ENCODE data around the gene FGF7.
"Not testable (repeated sequence)": the region's sequence is repeated elsewhere in the genome, so short reads cannot be mapped to it uniquely, and the experiment has no call there.

The FGF7 gene, protein sequence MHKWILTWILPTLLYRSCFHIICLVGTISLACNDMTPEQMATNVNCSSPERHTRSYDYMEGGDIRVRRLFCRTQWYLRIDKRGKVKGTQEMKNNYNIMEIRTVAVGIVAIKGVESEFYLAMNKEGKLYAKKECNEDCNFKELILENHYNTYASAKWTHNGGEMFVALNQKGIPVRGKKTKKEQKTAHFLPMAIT

DNA sequence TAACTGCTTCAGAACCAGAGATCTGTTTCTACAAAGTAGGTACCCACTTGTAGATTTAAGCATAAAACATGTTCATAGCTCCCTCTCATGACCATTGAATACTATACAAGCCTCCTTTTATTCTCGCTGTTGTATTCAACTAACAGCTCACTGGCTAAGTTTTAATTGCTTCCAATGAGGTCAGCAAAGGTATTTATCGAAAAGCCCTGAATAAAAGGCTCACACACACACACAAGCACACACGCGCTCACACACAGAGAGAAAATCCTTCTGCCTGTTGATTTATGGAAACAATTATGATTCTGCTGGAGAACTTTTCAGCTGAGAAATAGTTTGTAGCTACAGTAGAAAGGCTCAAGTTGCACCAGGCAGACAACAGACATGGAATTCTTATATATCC, at the start of gene FGF7:
FGF7 (plus strand) TSS at position 222 of the 400 bp plus-strand sequence. CDS start 1,056 bp downstream, outside the sequence.
- in situ Hi-C loops (cut with HindIII; ENCODE audit: low sequenced_read_pairs) = no loop called here

- in situ Hi-C loops (cut with HindIII; ENCODE audit: low sequenced_read_pairs) = no loop called here
Observed at GRCh38 chr15:49379996-49380395, 43.0 kb upstream of the FGF7 start.

GRCh38 chr15:49380912-49381311, 42.1 kb upstream of the FGF7 start:
- in situ Hi-C loops (cut with HindIII; ENCODE audit: low sequenced_read_pairs) = no loop called here

GRCh38 chr15:49382394-49382793, 40.6 kb upstream of the FGF7 start:
- in situ Hi-C loops (cut with HindIII; ENCODE audit: low sequenced_read_pairs) = no loop called here

DNA sequence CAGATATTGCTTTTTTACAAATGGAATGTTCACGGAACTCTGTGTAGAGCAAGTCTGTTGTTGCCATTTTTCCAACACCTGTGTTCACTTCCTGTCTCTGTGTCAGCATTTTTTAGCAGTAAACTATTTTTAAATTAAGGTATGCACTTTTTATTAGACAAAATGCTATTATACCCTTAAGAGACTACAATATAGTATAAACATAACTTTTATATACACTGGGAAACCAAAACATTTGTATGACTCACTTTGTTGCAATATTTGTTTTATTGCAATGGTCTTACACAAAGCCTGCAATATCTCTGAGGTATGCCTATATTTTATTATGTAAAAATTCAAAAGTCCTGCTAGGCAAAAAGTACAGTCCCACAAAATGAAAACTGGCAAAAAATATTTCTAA, 39.8 kb upstream of the FGF7 start:
- in situ Hi-C loops (cut with HindIII; ENCODE audit: low sequenced_read_pairs) = no loop called here

GRCh38 chr15:49387471-49387870, 35.6 kb upstream of the FGF7 start:
- in situ Hi-C loops (cut with HindIII; ENCODE audit: low sequenced_read_pairs) = no loop called here

GRCh38 chr15:49402515-49403296, 20.3 kb upstream of the FGF7 start:
- in situ Hi-C loops (cut with HindIII; ENCODE audit: low sequenced_read_pairs) = not testable (repeated sequence)

GRCh38 chr15:49406352-49407118, 16.5 kb upstream of the FGF7 start:
- in situ Hi-C loops (cut with HindIII; ENCODE audit: low sequenced_read_pairs) = no loop called here

DNA sequence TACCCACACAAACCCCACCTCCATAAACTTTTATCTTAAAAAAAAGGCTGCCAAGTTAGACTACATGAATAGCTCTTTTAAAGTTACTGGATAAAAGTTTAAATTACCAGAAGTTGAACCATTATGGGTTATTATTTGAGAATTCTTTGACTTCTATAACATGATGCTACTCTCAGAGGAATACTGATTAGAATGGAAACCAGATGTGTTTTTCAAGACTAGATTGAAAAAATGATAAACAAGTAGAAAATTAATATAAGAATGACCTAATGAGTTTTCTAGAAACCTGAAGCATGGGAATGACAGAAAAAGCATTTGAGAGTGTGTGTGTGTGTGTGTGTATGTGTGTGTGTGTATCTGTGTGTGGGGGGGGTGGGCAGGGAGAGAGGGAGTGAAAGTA, 12.4 kb upstream of the FGF7 start:
- in situ Hi-C loops (cut with HindIII; ENCODE audit: low sequenced_read_pairs) = no loop called here

DNA sequence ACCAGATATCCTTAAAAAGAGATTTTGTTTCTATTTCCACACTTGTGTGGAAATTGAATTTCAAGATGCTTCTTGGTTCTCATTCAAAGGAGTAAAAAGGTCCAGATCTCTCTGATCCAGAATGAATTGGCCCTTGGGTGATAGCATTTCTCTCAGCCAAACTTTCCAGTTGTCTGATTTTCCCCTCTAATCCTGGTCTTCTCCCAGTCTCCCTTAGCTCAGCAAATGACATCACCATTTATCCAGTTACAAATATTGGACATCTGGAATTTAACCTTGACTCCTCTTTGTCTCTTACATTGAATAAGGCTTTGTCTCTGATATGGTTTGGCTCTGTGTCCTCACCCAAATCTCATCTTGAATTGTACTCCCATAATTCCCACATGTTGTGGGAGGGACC, 10.2 kb upstream of the FGF7 start:
- in situ Hi-C loops (cut with HindIII; ENCODE audit: low sequenced_read_pairs) = no loop called here

DNA sequence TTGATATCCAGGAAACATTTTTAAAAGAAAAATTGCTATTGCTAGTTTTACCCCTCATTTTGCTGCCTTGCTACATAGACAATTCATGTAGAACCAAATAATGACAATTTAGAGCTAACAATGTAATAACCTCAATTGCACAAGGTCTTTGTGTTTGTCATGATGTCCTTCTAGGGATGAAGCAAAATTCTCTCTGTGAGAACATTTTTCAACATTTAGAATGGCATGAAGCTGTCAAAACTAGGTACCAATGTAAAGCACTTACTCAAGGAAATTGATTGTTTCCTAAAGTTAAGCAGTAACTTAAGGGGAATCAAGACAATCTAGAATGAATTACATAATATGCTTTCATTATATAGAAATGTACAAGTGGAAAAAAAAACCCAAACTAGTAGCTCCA, 7.9 kb upstream of the FGF7 start:
- in situ Hi-C loops (cut with HindIII; ENCODE audit: low sequenced_read_pairs) = no loop called here

- in situ Hi-C loops (cut with HindIII; ENCODE audit: low sequenced_read_pairs) = no loop called here
Observed at GRCh38 chr15:49415638-49416037, 7.4 kb upstream of the FGF7 start.

DNA sequence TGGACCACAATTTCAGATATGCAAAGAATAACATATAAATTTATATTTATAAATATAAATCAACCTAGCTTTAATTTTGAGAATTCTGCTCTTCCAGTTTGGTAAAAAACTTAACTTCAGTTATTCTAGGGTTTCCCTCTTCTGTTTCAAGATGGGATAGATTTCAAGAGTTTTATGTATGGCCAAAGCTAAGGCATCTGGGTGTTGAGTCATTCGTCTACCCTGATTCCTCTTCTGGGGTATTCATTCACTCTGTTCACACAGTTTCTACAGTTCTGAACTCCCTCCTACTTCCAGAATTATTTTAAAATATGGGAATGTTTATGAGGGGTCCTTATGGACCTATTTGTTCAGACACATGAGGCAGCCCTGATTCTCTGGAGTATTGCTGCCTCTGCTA, 4.2 kb upstream of the FGF7 start:
- in situ Hi-C loops (cut with HindIII; ENCODE audit: low sequenced_read_pairs) = no loop called here

- in situ Hi-C loops (cut with HindIII; ENCODE audit: low sequenced_read_pairs) = no loop called here
Observed at GRCh38 chr15:49421991-49422390, 1.1 kb upstream of the FGF7 start.

DNA sequence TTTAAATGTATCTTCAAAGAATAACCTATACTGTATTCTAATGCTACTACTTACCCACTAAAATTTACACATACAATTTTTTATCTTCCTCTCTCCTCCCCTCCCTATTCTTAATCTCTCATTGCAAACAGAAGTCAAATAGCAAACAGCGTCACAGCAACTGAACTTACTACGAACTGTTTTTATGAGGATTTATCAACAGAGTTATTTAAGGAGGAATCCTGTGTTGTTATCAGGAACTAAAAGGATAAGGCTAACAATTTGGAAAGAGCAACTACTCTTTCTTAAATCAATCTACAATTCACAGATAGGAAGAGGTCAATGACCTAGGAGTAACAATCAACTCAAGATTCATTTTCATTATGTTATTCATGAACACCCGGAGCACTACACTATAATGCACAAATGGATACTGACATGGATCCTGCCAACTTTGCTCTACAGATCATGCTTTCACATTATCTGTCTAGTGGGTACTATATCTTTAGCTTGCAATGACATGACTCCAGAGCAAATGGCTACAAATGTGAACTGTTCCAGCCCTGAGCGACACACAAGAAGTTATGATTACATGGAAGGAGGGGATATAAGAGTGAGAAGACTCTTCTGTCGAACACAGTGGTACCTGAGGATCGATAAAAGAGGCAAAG, 984 bp downstream of the FGF7 start:
- in situ Hi-C loops (cut with HindIII; ENCODE audit: low sequenced_read_pairs) = no loop called here

- in situ Hi-C loops (cut with HindIII; ENCODE audit: low sequenced_read_pairs) = no loop called here
Observed at GRCh38 chr15:49424954-49425353, 1.9 kb downstream of the FGF7 start.

DNA sequence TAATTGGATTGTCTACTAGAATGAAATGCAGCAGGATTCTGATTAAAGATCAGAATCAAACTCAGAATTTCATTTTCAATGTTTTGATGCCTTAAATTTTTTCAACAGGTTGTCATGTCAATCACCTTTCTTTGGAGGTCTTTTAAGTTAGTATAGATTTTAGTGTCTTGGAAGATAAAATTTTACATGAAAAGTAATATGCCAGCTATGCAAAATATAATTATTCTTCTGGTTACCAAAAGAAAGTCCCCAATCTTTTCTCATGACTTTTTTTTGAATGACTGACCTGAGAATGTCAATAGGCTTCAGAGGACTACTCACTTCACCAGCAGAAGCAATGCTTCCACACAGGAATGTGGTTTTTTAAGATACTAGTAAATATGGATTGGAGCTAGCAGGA, 4.3 kb downstream of the FGF7 start:
- in situ Hi-C loops (cut with HindIII; ENCODE audit: low sequenced_read_pairs) = no loop called here

DNA sequence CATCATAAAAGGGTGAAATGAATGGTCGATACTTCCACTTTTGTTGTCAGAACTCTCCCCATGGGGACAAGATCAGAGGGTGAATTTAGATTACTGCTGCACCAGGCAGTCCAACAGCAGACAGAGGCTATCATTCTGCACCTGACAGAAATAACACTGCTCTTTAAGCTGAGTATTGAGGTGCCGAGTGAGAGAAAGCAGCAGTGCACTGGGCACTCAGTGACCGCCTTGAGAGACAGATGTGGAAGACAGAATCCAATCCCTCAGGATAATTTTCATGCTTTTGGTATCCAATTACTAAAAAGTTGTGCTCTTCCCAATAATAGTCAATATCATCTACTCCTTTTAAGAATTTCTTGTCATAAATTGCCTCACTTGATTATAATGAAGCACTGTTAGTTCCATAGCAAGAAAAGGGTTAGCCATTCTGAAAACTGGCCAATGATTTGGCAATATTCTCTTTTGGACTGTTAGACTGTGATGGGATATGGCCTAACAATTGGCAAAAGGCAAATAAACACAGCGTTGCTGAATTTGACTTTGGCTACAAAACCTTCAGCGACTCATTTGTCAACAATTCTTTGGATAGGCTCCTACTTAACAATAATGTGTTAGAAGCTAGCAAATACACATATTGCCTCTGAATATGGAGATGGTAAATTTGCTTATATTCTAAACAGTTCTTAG, 5.5 kb downstream of the FGF7 start:
- in situ Hi-C loops (cut with HindIII; ENCODE audit: low sequenced_read_pairs) = no loop called here

DNA sequence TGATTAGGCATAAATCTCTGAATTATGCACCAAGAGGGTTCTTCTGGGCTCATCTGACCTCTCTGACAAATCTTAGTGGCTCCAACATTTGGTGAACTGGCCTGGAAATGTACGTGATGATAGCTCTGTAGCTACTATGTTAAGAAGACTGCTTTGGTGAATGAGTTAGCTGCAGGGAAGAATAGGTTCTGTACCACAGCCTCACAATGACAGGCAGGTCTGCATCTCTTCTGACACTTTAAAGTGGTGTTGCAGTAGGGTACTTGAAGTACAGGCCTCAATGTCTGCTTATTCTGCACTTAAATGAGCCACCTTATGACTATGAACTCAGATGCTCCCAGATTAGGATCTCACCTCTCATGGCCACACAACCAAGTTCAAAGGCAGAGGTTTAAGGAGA, 7.0 kb downstream of the FGF7 start:
- in situ Hi-C loops (cut with HindIII; ENCODE audit: low sequenced_read_pairs) = no loop called here

DNA sequence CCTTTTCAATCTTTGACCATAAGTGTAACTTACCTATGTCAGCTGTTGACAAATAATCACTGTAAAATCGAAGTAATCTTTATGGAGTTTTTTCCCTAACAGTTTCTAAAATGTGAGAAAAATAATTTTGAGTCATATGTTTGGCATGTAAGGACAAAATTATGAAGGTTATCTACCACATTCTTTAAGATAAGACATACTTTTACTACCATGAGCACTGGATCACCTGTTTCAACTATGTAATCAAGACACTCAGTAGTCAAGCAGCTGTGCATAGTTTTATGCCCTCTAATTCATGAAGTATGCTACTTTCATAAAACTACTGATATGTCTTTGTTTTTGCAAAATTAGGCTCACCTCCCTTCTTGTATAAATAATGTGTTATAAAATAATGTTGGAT, 12.1 kb downstream of the FGF7 start:
- in situ Hi-C loops (cut with HindIII; ENCODE audit: low sequenced_read_pairs) = no loop called here

- in situ Hi-C loops (cut with HindIII; ENCODE audit: low sequenced_read_pairs) = no loop called here
Observed at GRCh38 chr15:49436751-49437150, 13.7 kb downstream of the FGF7 start.

Data from DLD1 (cell line).